Ishikawa (cell line): ENCODE results near the gene PACSIN2.

Experiments used
- CEBPB ChIP-seq: IDR thresholded peaks from 2 replicates; pipeline ENCODE4 v1.6.1; 2012
- CREB1 ChIP-seq: IDR thresholded peaks from 2 replicates; pipeline ENCODE4 v1.6.1; 2012; ENCODE audit warnings: low read depth
- EGR1 ChIP-seq: IDR thresholded peaks from 2 replicates; pipeline ENCODE4 v1.6.1; 2012
- EP300 ChIP-seq: IDR thresholded peaks from 2 replicates; pipeline ENCODE4 v1.6.1; 2012; ENCODE audit warnings: borderline replicate concordance
- FOXM1 ChIP-seq: IDR thresholded peaks from 2 replicates; pipeline ENCODE4 v1.6.1; 2012; ENCODE audit warnings: low read depth, borderline replicate concordance
- MAX ChIP-seq: IDR thresholded peaks from 2 replicates; pipeline ENCODE4 v1.6.1; 2012
- NFIC ChIP-seq: IDR thresholded peaks from 2 replicates; pipeline ENCODE4 v1.6.1; 2012
- RAD21 ChIP-seq: IDR thresholded peaks from 2 replicates; pipeline ENCODE4 v1.6.1; 2012; ENCODE audit warnings: low read depth
- REST ChIP-seq: IDR thresholded peaks from 2 replicates; pipeline ENCODE4 v1.6.1; 2012; ENCODE audit warnings: low read depth, mild to moderate bottlenecking
- TAF1 ChIP-seq: IDR thresholded peaks from 2 replicates; pipeline ENCODE4 v1.6.1; 2012; ENCODE audit warnings: low read depth, mild to moderate bottlenecking
- TCF12 ChIP-seq: IDR thresholded peaks from 2 replicates; pipeline ENCODE4 v1.6.1; 2012; ENCODE audit warnings: low read depth
- TEAD4 ChIP-seq: IDR thresholded peaks from 2 replicates; pipeline ENCODE4 v1.6.1; 2012
- USF1 ChIP-seq: IDR thresholded peaks from 2 replicates; pipeline ENCODE4 v1.6.1; 2012
- YY1 ChIP-seq: IDR thresholded peaks from 2 replicates; pipeline ENCODE4 v1.6.1; 2012; ENCODE audit warnings: low read depth
- ZBTB7A ChIP-seq: IDR thresholded peaks from 2 replicates; pipeline ENCODE4 v1.6.1; 2012; ENCODE audit warnings: low read depth

PACSIN2 gene

GRCh38 chr22:42950281-42950680 lies 64.7 kb downstream of the PACSIN2 start:
- TF ChIP-seq RAD21: no peak
- TF ChIP-seq NFIC: no peak
- no peak for TF ChIP-seq TCF12
- TF ChIP-seq EP300: no peak
- TF ChIP-seq CEBPB: no peak
- no peak for TF ChIP-seq TEAD4
- no peak for TF ChIP-seq CREB1
- no peak for TF ChIP-seq USF1
- TF ChIP-seq MAX: no peak
- no peak for TF ChIP-seq EGR1

- no peak for TF ChIP-seq TAF1
- TF ChIP-seq TEAD4: no peak
- no peak for TF ChIP-seq REST
- no peak for TF ChIP-seq USF1
- no peak for TF ChIP-seq YY1
- no peak for TF ChIP-seq FOXM1
- no peak for TF ChIP-seq CEBPB
- TF ChIP-seq CREB1: no peak
- no peak for TF ChIP-seq MAX
- no peak for TF ChIP-seq EGR1
Observed at GRCh38 chr22:42949159-42949558, 65.8 kb downstream of the PACSIN2 start.

GRCh38 chr22:42948294-42948693 lies 66.7 kb downstream of the PACSIN2 start:
- no peak for TF ChIP-seq NFIC
- TF ChIP-seq REST: no peak
- no peak for TF ChIP-seq CREB1
- TF ChIP-seq TCF12: no peak

- no peak for TF ChIP-seq YY1
- peak; percentile 84 for TF ChIP-seq NFIC
- no peak for TF ChIP-seq EGR1
- TF ChIP-seq ZBTB7A: peak; percentile 45; the same call in 1 of the 2 replicates
- TF ChIP-seq FOXM1: no peak
- TF ChIP-seq TEAD4: peak; percentile 36; the same call in 1 of the 2 replicates
- no peak for TF ChIP-seq REST
- TF ChIP-seq TAF1: no peak
Observed at GRCh38 chr22:42947211-42947990, 67.5 kb downstream of the PACSIN2 start.

GRCh38 chr22:42946546-42947198 lies 68.3 kb downstream of the PACSIN2 start:
- no peak for TF ChIP-seq RAD21
- TF ChIP-seq TAF1: no peak
- no peak for TF ChIP-seq ZBTB7A
- TF ChIP-seq CEBPB: no peak
- no peak for TF ChIP-seq MAX
- no peak for TF ChIP-seq TCF12
- TF ChIP-seq EP300: no peak
